Neural cell (in vitro differentiated cells): ENCODE data around the gene RNASEH1. TPM values are rescaled to one million over a fixed set of nuclear protein-coding genes. Genes with fewer than 3 reads are reported as not detected.

ENCODE experiments used
- H2AFZ ChIP-seq: fragments of 200-600, 300-800 bp; sonication (generic), shearing (Covaris generic); 2 replicates; pipeline ENCODE4 v1.6.0; 2014; ENCODE audit warnings: low read depth, mild to moderate bottlenecking, antibody characterized with exemption, low read length, moderate library complexity
- H3F3A ChIP-seq: fragments of 200-600 bp; shearing (Covaris generic); 2 replicates; pipeline ENCODE4 v1.6.1; 2016; ENCODE audit warnings: mild to moderate bottlenecking, moderate library complexity, mixed read lengths, antibody characterized with exemption, low read length; ENCODE audit not compliant: insufficient read depth, poor library complexity, severe bottlenecking
- H3K27ac ChIP-seq: fragments of 200-600, 300-800 bp; sonication (generic), shearing (Covaris generic); 2 replicates; pipeline ENCODE4 v1.5.1; 2014; ENCODE audit warnings: mild to moderate bottlenecking, low read length, moderate library complexity
- H3K27me3 ChIP-seq: fragments of 300-800, 200-600 bp; sonication (generic), shearing (Covaris generic); 2 replicates; pipeline ENCODE4 v1.6.0; 2014; ENCODE audit warnings: mild to moderate bottlenecking, low read depth, low read length, moderate library complexity; ENCODE audit not compliant: insufficient read depth
- H3K36me3 ChIP-seq: fragments of 300-800, 200-600 bp; sonication (generic), shearing (Covaris generic); 2 replicates; pipeline ENCODE4 v1.5.1; 2014; ENCODE audit warnings: mild to moderate bottlenecking, antibody characterized with exemption, low read length, moderate library complexity; ENCODE audit not compliant: insufficient read depth
- H3K4me2 ChIP-seq: fragments of 300-800, 200-600 bp; sonication (generic), shearing (Covaris generic); 2 replicates; pipeline ENCODE4 v1.6.0; 2014; ENCODE audit warnings: mild to moderate bottlenecking, low read length
- H3K4me3 ChIP-seq: fragments of 300-800, 200-600 bp; sonication (generic), shearing (Covaris generic); 2 replicates; pipeline ENCODE4 v1.5.1; 2014; ENCODE audit warnings: mild to moderate bottlenecking, low read length, moderate library complexity
- H3K79me2 ChIP-seq: fragments of 200-600 bp; shearing (Covaris generic); replicated peaks from 2 replicates; pipeline ENCODE4 v1.6.0; 2014; ENCODE audit warnings: mild to moderate bottlenecking, low read length, moderate library complexity; ENCODE audit not compliant: insufficient read depth
- H3K9ac ChIP-seq: fragments of 300-800, 200-600 bp; sonication (generic), shearing (Covaris generic); 2 replicates; pipeline ENCODE4 v1.6.1; 2016; ENCODE audit warnings: mild to moderate bottlenecking, low read length, mixed read lengths
- H3K9me2 ChIP-seq: fragments of 200-600 bp; shearing (Covaris generic); 2 replicates; pipeline ENCODE4 v1.6.1; 2016; ENCODE audit warnings: mild to moderate bottlenecking, low read length, mixed read lengths; ENCODE audit not compliant: insufficient read depth
- H3K9me3 ChIP-seq: fragments of 200-600, 300-800 bp; sonication (generic), shearing (Covaris generic); 2 replicates; pipeline ENCODE4 v1.6.1; 2016; ENCODE audit warnings: mild to moderate bottlenecking, mixed run types, low read length, moderate library complexity, mixed read lengths
- H4K20me1 ChIP-seq: fragments of 200-600 bp; shearing (Covaris generic); 2 replicates; pipeline ENCODE4 v1.6.1; 2016; ENCODE audit warnings: mild to moderate bottlenecking, mixed run types; ENCODE audit not compliant: insufficient read depth
- CTCF ChIP-seq: fragments of 450-650 bp; IDR thresholded peaks from 2 replicates; pipeline ENCODE4 v1.5.1; 2014; ENCODE audit warnings: antibody characterized with exemption, mild to moderate bottlenecking, moderate library complexity; ENCODE audit not compliant: poor library complexity, severe bottlenecking
- EP300 ChIP-seq: fragments of 450-650 bp; conservative IDR thresholded peaks from 2 replicates; pipeline ENCODE4 v1.6.1; 2014; ENCODE audit warnings: antibody characterized with exemption, mild to moderate bottlenecking, moderate library complexity; ENCODE audit not compliant: poor library complexity, severe bottlenecking
- EZH2 ChIP-seq: fragments of 200-600, 300-800 bp; shearing (Covaris generic), sonication (generic); IDR thresholded peaks from 2 replicates; pipeline ENCODE4 v1.6.1; 2014; ENCODE audit warnings: antibody characterized with exemption, low read length, borderline replicate concordance, mild to moderate bottlenecking; ENCODE audit not compliant: insufficient read depth, poor library complexity, severe bottlenecking
- MXI1 ChIP-seq: fragments of 450-650 bp; conservative IDR thresholded peaks from 2 replicates; pipeline ENCODE4 v1.6.1; 2014; ENCODE audit warnings: antibody characterized with exemption, mild to moderate bottlenecking; ENCODE audit not compliant: poor library complexity, severe bottlenecking
- POLR2AphosphoS5 ChIP-seq: IDR thresholded peaks from 2 replicates; pipeline ENCODE4 v1.6.1; 2012
- RAD21 ChIP-seq: fragments of 450-650 bp; conservative IDR thresholded peaks from 2 replicates; pipeline ENCODE4 v1.6.1; 2014; ENCODE audit warnings: antibody characterized with exemption, mild to moderate bottlenecking, moderate library complexity
- REST ChIP-seq: IDR thresholded peaks from 2 replicates; pipeline ENCODE4 v1.6.1; 2012; ENCODE audit warnings: borderline replicate concordance
- SMC3 ChIP-seq: fragments of 450-650 bp; conservative IDR thresholded peaks from 2 replicates; pipeline ENCODE4 v1.6.1; 2014; ENCODE audit warnings: antibody characterized with exemption, mild to moderate bottlenecking, moderate library complexity; ENCODE audit not compliant: poor library complexity
- TAF1 ChIP-seq: IDR thresholded peaks from 2 replicates; pipeline ENCODE4 v1.6.1; 2012; ENCODE audit warnings: low read depth
- polyA plus RNA-seq: library from polyadenylated mRNA; depleted of rRNA; stranded (reverse); fragments of >200 nt; gene quantifications from 2 replicates; pipeline ENCODE4 v1.2.3, GENCODE V29; 2014

RNASEH1 gene
- polyA plus RNA-seq, 1 donor from 2014 or later = 23.4 TPM

GRCh38 chr2:3597567-3597966 is 39.4 kb upstream of the RNASEH1 start:
- Histone ChIP-seq H3K27me3 (no peaks in the 10 kb centered on the region), H2AFZ (no peak overlapping the region), H3K79me2 (no peaks in the 10 kb centered on the region), H3K27ac (no peak overlapping the region), H3K4me3 (no peak overlapping the region), H4K20me1 (no peaks in the 10 kb centered on the region), H3K4me2 (no peak overlapping the region), H3K9me2 (no peaks in the 10 kb centered on the region), H3K36me3 (no peaks in the 10 kb centered on the region), H3K9me3 (no peaks in the 10 kb centered on the region), H3F3A (no peaks in the 10 kb centered on the region), H3K9ac (no peak overlapping the region)
- no peak for TF ChIP-seq SMC3
- no peak for TF ChIP-seq EP300
- TF ChIP-seq EZH2 = no peak
- TF ChIP-seq MXI1 = no peak
- no peak for TF ChIP-seq RAD21
- no peak for TF ChIP-seq POLR2AphosphoS5

- Histone ChIP-seq H3K9ac (no peak overlapping the region), H3K27me3 (no peaks in the 10 kb centered on the region), H4K20me1 (no peaks in the 10 kb centered on the region), H3K9me3 (no peaks in the 10 kb centered on the region), H3K27ac (no peak overlapping the region), H3K9me2 (no peaks in the 10 kb centered on the region), H3K79me2 (no peaks in the 10 kb centered on the region), H2AFZ (no peak overlapping the region), H3F3A (no peaks in the 10 kb centered on the region), H3K4me3 (no peak overlapping the region), H3K36me3 (no peaks in the 10 kb centered on the region), H3K4me2 (no peak overlapping the region)
- TF ChIP-seq REST = no peak
- TF ChIP-seq SMC3 = no peak
- no peak for TF ChIP-seq EZH2
- no peak for TF ChIP-seq EP300
- no peak for TF ChIP-seq TAF1
- no peak for TF ChIP-seq POLR2AphosphoS5
- no peak for TF ChIP-seq RAD21
- no peak for TF ChIP-seq MXI1
- TF ChIP-seq CTCF = no peak
These were observed 38.8 kb upstream of the RNASEH1 start for GRCh38 chr2:3596901-3597417.
